IMR-90 (cell line): ENCODE data around the gene NACA.

ENCODE experiments used
- CHD1 ChIP-seq: IDR thresholded peaks from 2 replicates; pipeline ENCODE4 v1.6.1; 2012; ENCODE audit warnings: low read depth, low read length, improper control_type of control experiment
- CTCF ChIP-seq: conservative IDR thresholded peaks from 2 replicates; pipeline ENCODE4 v1.5.1; 2012; ENCODE audit warnings: mild to moderate bottlenecking, low read depth, low read length, improper control_type of control experiment
- MAFK ChIP-seq: IDR thresholded peaks from 2 replicates; pipeline ENCODE4 v1.6.1; 2012; ENCODE audit warnings: low read depth, low read length, improper control_type of control experiment
- POLR2A ChIP-seq: IDR thresholded peaks from 2 replicates; pipeline ENCODE4 v1.6.1; 2012; ENCODE audit warnings: mild to moderate bottlenecking, low read depth, low read length
- USF2 ChIP-seq: fragments of 150-350 bp; IDR thresholded peaks from 2 replicates; pipeline ENCODE4 v1.6.1; 2017; ENCODE audit warnings: mild to moderate bottlenecking, antibody characterized with exemption, low read length, low read depth

DNA sequence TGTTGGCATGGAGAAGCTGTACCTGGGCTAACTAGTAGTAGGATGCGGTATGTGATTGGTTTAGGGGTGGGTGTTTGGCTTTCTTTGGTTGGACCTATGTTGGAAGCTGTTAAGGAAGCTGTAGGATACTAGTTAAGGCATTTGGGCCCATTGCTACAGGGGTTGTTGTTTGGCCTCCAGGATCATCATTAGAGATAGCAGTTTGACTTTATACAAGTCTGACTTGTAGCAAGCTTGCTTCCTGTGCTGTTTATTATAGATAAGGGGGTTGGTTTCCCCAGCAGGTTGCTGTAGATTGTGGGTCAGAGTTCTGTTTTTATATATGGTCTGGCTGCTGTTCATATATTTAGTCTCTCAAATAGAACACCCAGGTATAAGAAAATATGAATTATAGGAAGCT, 28.5 kb upstream of the NACA start:
- no peak for TF ChIP-seq USF2
- TF ChIP-seq CTCF = no peak
- no peak for TF ChIP-seq POLR2A
- no peak for TF ChIP-seq CHD1
- no peak for TF ChIP-seq MAFK
